Calu3 (cell line): ENCODE results near the gene ERN1. TPM values are rescaled to one million over a fixed set of nuclear protein-coding genes. Genes with fewer than 3 reads are reported as not detected.
"Not testable (repeated sequence)": the region's sequence is repeated elsewhere in the genome, so short reads cannot be mapped to it uniquely, and the experiment has no call there.

Experiments used
- BruUV-seq: library from RNA; stranded (reverse); fragments of 400-500 nt; replicated peaks from 2 replicates; lab custom pipeline; 2021; lab: Mats Ljungman, UMichigan
- CTCF ChIA-PET: fragments of 300-600 bp; sonication (Branson Sonifier 250); formaldehyde crosslinking; loops from one replicate; lab custom pipeline; 2022; ENCODE audit warnings: antibody characterized with exemption; lab: Charles Lee
- DNase-seq: peaks from one replicate; pipeline ENCODE4 v3.0.0; 2022
- H3K27ac Mint-ChIP-seq: one replicate; pipeline ENCODE4 v1.8.0; 2022; ENCODE audit warnings: mixed read lengths; ENCODE audit not compliant: unreplicated experiment
- H3K27me3 Mint-ChIP-seq: one replicate; pipeline ENCODE4 v1.8.0; 2022; ENCODE audit warnings: mixed read lengths; ENCODE audit not compliant: unreplicated experiment
- H3K36me3 Mint-ChIP-seq: one replicate; pipeline ENCODE4 v1.8.0; 2022; ENCODE audit warnings: mild to moderate bottlenecking, moderate library complexity, mixed read lengths; ENCODE audit not compliant: insufficient read depth, unreplicated experiment
- H3K4me1 Mint-ChIP-seq: one replicate; pipeline ENCODE4 v1.8.0; 2022; ENCODE audit warnings: mild to moderate bottlenecking, low read depth, mixed read lengths; ENCODE audit not compliant: unreplicated experiment
- H3K4me3 Mint-ChIP-seq: one replicate; pipeline ENCODE4 v1.8.0; 2022; ENCODE audit warnings: mild to moderate bottlenecking, low read depth, moderate library complexity, mixed read lengths; ENCODE audit not compliant: unreplicated experiment
- H3K9me3 Mint-ChIP-seq: one replicate; pipeline ENCODE4 v1.8.0; 2022; ENCODE audit warnings: low read depth, mixed read lengths; ENCODE audit not compliant: unreplicated experiment
- CTCF ChIP-seq: fragments of 200-600 bp; IDR thresholded peaks from one replicate; pipeline ENCODE4 v1.8.0; 2022; ENCODE audit warnings: antibody characterized with exemption; ENCODE audit not compliant: unreplicated experiment
- intact Hi-C: fragments of 100-400 bp; cut with micrococcal nuclease; formaldehyde crosslinking; loops from one replicate; pipeline ENCODE4 v1.10.0; 2022; ENCODE audit not compliant: unreplicated experiment
- total RNA-seq: library from RNA; stranded (reverse); gene quantifications from 2 replicates; pipeline ENCODE4 v1.2.3, GENCODE V29; 2022

The ERN1 gene
- total RNA-seq, 1 experiment from 2014 or later, result 16.5 TPM

- no peaks in the 10 kb centered on the region for H3K27me3 Mint-ChIP-seq
- intact Hi-C loops, result no loop called here
- peaks cover 6% of the 10 kb centered on the region for H3K36me3 Mint-ChIP-seq
- peaks cover 8% of the 10 kb centered on the region for H3K4me1 Mint-ChIP-seq
- no peak for DNase-seq
- no TSS peak for BruUV-seq
- H3K27ac Mint-ChIP-seq, result no peak overlapping the region
- no peaks in the 10 kb centered on the region for H3K9me3 Mint-ChIP-seq
- peak overlapping the region; percentile 74 for H3K4me3 Mint-ChIP-seq
- TF ChIP-seq CTCF, result no peak
- CTCF ChIA-PET, result interaction anchor here (0.5 to 2.2 kb wide), 8 partner anchors 16 to 123 kb away, joined by 3 to 12 read pairs (median 4); partner anchors contain the start of gene GH1
Observed at GRCh38 chr17:64024781-64025731, 104.9 kb downstream of the ERN1 start.

GRCh38 chr17:64024215-64024654 is 105.7 kb downstream of the ERN1 start:
- H3K36me3 Mint-ChIP-seq, result peaks cover 6% of the 10 kb centered on the region
- no peak for TF ChIP-seq CTCF
- H3K9me3 Mint-ChIP-seq, result no peaks in the 10 kb centered on the region
- no TSS peak for BruUV-seq
- CTCF ChIA-PET, result no interaction called here
- intact Hi-C loops, result no loop called here
- peaks cover 8% of the 10 kb centered on the region for H3K4me1 Mint-ChIP-seq
- H3K27me3 Mint-ChIP-seq, result no peaks in the 10 kb centered on the region
- DNase-seq, result no peak
- no peak overlapping the region for H3K27ac Mint-ChIP-seq
- no peak overlapping the region for H3K4me3 Mint-ChIP-seq

- Mint-ChIP-seq H3K36me3 (peaks cover 6% of the 10 kb centered on the region), H3K27me3 (no peaks in the 10 kb centered on the region), H3K4me3 (no peak overlapping the region), H3K9me3 (no peaks in the 10 kb centered on the region), H3K27ac (no peak overlapping the region), H3K4me1 (peaks cover 8% of the 10 kb centered on the region)
- intact Hi-C loops, result no loop called here
- no peak for DNase-seq
- TF ChIP-seq CTCF, result no peak
- no TSS peak for BruUV-seq
- CTCF ChIA-PET, result no interaction called here
Observed at GRCh38 chr17:64022611-64023063, 107.3 kb downstream of the ERN1 start.

DNA sequence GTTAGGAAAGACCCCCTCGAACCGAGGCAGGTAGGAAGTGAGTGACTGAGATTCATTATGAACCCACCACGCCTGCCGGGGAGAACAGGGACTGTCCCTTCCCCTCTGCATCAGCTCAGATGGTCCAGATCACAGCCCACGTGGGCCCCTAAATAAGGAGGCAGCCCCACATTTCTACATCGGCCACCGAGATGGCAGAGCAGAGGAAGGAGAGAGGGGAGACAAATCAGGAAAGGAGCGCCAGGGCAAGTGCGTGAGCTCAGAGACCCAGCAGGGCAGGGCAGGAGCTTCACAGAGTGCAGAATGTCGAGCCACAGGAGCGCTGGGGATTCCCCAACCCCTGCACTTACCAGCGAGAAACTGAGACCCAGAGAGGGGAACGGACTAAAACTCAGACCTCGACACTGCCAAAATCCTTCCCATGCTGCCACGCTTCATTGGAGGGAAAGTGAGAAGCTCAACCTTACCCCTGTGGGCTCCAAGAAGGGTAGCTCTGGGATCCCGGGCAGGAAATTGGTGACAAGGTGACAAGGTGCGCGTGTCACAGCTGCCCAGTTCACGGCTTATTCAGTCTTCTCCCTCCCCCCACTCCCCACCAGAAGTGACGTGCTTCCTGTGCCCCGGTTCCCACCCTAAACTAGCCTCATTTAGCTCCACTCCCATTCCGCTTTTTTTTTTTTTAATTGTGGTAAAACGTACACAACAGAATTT is 109.7 kb downstream of the ERN1 start, which contains the start of gene ICAM2:
Gene ICAM2 (minus strand): TSS at position 578 of the 711 bp plus-strand sequence. CDS start 13,942 bp downstream, outside the sequence.
- H3K27me3 Mint-ChIP-seq, result no peaks in the 10 kb centered on the region
- CTCF ChIA-PET, result interaction anchor here (0.6 to 1.8 kb wide), 5 partner anchors 11 to 159 kb away, joined by 3 to 7 read pairs (median 4); no protein-coding TSS in a partner anchor
- no peaks in the 10 kb centered on the region for H3K9me3 Mint-ChIP-seq
- intact Hi-C loops, result no loop called here
- BruUV-seq, result TSS peak; percentile 69
- H3K4me1 Mint-ChIP-seq, result no peaks in the 10 kb centered on the region
- no peak within 1 kb of the TSS for H3K27ac Mint-ChIP-seq
- H3K36me3 Mint-ChIP-seq, result no peaks in the 10 kb centered on the region
- H3K4me3 Mint-ChIP-seq, result peak within 1 kb of the TSS; percentile 51
- TF ChIP-seq CTCF, result no peak
- DNase-seq, result no peak

DNA sequence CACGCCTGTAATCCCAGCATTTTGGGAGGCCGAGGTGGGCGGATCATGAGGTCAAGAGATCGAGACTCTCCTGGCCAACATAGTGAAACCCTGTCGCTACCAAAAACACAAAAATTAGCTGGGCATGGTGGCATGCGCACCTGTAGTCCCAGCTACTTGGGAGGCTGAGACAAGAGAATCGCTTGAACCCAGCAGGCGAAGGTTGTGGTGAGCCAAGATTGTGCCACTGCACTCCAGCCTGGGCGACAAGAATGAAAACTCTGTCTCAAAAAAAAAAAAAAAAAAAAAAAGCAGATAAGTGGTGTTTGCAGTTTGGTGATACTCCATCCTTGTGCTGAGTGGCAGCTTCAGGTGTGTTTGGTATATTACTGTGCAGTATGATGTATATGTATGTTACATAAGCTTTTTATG is 110.4 kb downstream of the ERN1 start:
- H3K36me3 Mint-ChIP-seq, result not testable (repeated sequence)

More for the DNA sequence above, 110.4 kb downstream of the ERN1 start:
- H3K9me3 Mint-ChIP-seq, H3K27me3 Mint-ChIP-seq, H3K27ac Mint-ChIP-seq, intact Hi-C loops, DNase-seq, BruUV-seq, H3K4me1 Mint-ChIP-seq: not testable (repeated sequence)
- H3K4me3 Mint-ChIP-seq, result peak overlapping the region; percentile 51
- CTCF ChIA-PET, result interaction anchor here (1.8 kb wide), 1 partner anchor 114 kb away, joined by 7 read pairs; no protein-coding TSS in a partner anchor
